Esophagus muscularis mucosa (tissue), 4 donors: ENCODE measurements around the gene RHEB. TPM values are rescaled to one million over a fixed set of nuclear protein-coding genes. Genes with fewer than 3 reads are reported as not detected.

ENCODE experiments used
- DNase-seq: peaks from one replicate; pipeline ENCODE4 v3.0.0-alpha.2; 2017; ENCODE audit errors: extremely low spot score
- H3K27ac ChIP-seq, 4 donors: fragments of 200-600 bp; sonication (generic); replicated peaks in 1 of 4; 1 replicate in 3 of 4; 2 replicates in 1 of 4; pipeline ENCODE4 v1.5.1; 2016 to 2019; ENCODE audit warnings: mild to moderate bottlenecking in 1 of 4
- H3K27me3 ChIP-seq, 4 donors: fragments of 200-600 bp; sonication (generic); one replicate each; pipeline versions ENCODE4 v1.5.1 to v1.6.0; 2016 to 2019
- H3K36me3 ChIP-seq, 4 donors: fragments of 200-600 bp; sonication (generic); one replicate each; pipeline ENCODE4 v1.5.1; 2016 to 2019
- H3K4me1 ChIP-seq, 4 donors: fragments of 200-600 bp; sonication (generic); one replicate each; pipeline ENCODE4 v1.5.1; 2016 to 2019
- H3K4me3 ChIP-seq, 4 donors: fragments of 200-600 bp; sonication (generic); 1 replicate in 2 of 4; 2 replicates in 2 of 4; pipeline ENCODE4 v1.5.1; 2016 to 2019; ENCODE audit warnings: mild to moderate bottlenecking in 4 of 4, moderate library complexity in 1 of 4
- H3K9me3 ChIP-seq, 4 donors: fragments of 200-600 bp; sonication (generic); 1 replicate in 3 of 4; 2 replicates in 1 of 4; pipeline ENCODE4 v1.5.1; 2016 to 2019
- CTCF ChIP-seq, 3 experiments: fragments of 200-600 bp in 2 of 3; fragments of 450-650 bp in 1 of 3; sonication (generic) in 2 of 3; IDR thresholded peaks; one replicate each; pipeline ENCODE4 v1.5.1; 2017 to 2019; ENCODE audit warnings: antibody characterized with exemption in 3 of 3, mild to moderate bottlenecking in 2 of 3, moderate library complexity in 1 of 3
- EP300 ChIP-seq: sonication (generic); formaldehyde crosslinking; IDR thresholded peaks from one replicate; pipeline ENCODE4 v1.6.1; 2017; ENCODE audit warnings: antibody characterized with exemption
- POLR2A ChIP-seq: fragments of 450-650 bp; IDR thresholded peaks from one replicate; pipeline ENCODE4 v1.6.1; 2017; ENCODE audit warnings: antibody characterized with exemption, moderate library complexity, mild to moderate bottlenecking, low read depth
- POLR2AphosphoS5 ChIP-seq, 2 donors: sonication (generic); formaldehyde crosslinking; IDR thresholded peaks; one replicate each; pipeline ENCODE4 v1.6.1; 2017; ENCODE audit warnings: antibody characterized with exemption in 2 of 2
- WGBS: methylation state at CpG from one replicate; pipeline ENCODE4 v1.1.5; 2018; 5-methylcytosine and 5-hydroxymethylcytosine counted together
- intact Hi-C: fragments of 100-400 bp; cut with DNase I; formaldehyde crosslinking; loops from one replicate; pipeline ENCODE4 v1.15.1; 2023
- total RNA-seq, 4 donors: library from RNA; depleted of rRNA; stranded (reverse); fragments of >200 nt; gene quantifications; one replicate each; pipeline versions ENCODE4 v1.1.0 to v1.2.1, GENCODE V29; 2016

The RHEB gene
- total RNA-seq, 4 donors from 2014 or later, result 98.5 to 187 (median 163) TPM

GRCh38 chr7:151481650-151482505 lies 37.8 kb downstream of the RHEB start:
- intact Hi-C loops, result no loop called here
- H3K27me3 ChIP-seq, result no peaks in the 10 kb centered on the region
- no peak overlapping the region for H3K4me3 ChIP-seq
- H3K27ac ChIP-seq, result peak overlapping the region in 2 of 4 donors; percentile 19 to 30
- no peak for DNase-seq
- peaks cover 18 to 71% (median 67%) of the 10 kb centered on the region in 4 donors for H3K4me1 ChIP-seq
- no peak for TF ChIP-seq POLR2A
- TF ChIP-seq EP300, result no peak
- TF ChIP-seq POLR2AphosphoS5 (IDR thresholded peaks at IDR 0.05), result peak in 1 of 2 donors; percentile 3
- TF ChIP-seq CTCF (IDR thresholded peaks at IDR 0.05), result no peak
- WGBS, result 90% methylated on average over 4 of the region's 4 CpGs
- peaks cover 12 to 50% (median 34%) of the 10 kb centered on the region in 4 donors for H3K36me3 ChIP-seq
- no peaks in the 10 kb centered on the region for H3K9me3 ChIP-seq

- H3K27me3 ChIP-seq, result no peaks in the 10 kb centered on the region
- 81% methylated on average over 7 of the region's 7 CpGs for WGBS
- H3K4me1 ChIP-seq, result peaks cover 11 to 50% (median 38%) of the 10 kb centered on the region in 4 donors
- H3K4me3 ChIP-seq, result no peak overlapping the region
- H3K27ac ChIP-seq, result peak overlapping the region in 2 of 4 donors; percentile 8 to 45
- DNase-seq, result no peak
- TF ChIP-seq POLR2AphosphoS5 (IDR thresholded peaks at IDR 0.05) (peak in 1 of 2 donors; percentile 8), EP300 (no peak)
- intact Hi-C loops, result no loop called here
- peaks cover 0 to 40% (median 14%) of the 10 kb centered on the region in 4 donors for H3K36me3 ChIP-seq
- H3K9me3 ChIP-seq, result no peaks in the 10 kb centered on the region
Observed at GRCh38 chr7:151477867-151478266, 41.8 kb downstream of the RHEB start.

GRCh38 chr7:151472644-151473380 lies 46.9 kb downstream of the RHEB start:
- Histone ChIP-seq H3K4me3 (no peak overlapping the region), H3K27ac (no peak overlapping the region), H3K4me1 (peaks cover 29 to 61% (median 45%) of the 10 kb centered on the region in 4 donors), H3K27me3 (no peaks in the 10 kb centered on the region), H3K36me3 (peaks cover 22 to 60% (median 36%) of the 10 kb centered on the region in 4 donors), H3K9me3 (no peaks in the 10 kb centered on the region)
- intact Hi-C loops, result no loop called here
- no peak for DNase-seq
- TF ChIP-seq POLR2AphosphoS5 (IDR thresholded peaks at IDR 0.05) (peak in 1 of 2 donors; percentile 2), CTCF (IDR thresholded peaks at IDR 0.05) (no peak), POLR2A (no peak), EP300 (no peak)
- WGBS, result 84% methylated on average over 17 of the region's 17 CpGs

- H3K27ac ChIP-seq, result no peak overlapping the region
- no peak overlapping the region for H3K4me3 ChIP-seq
- DNase-seq, result no peak
- peaks cover 29 to 44% (median 38%) of the 10 kb centered on the region in 4 donors for H3K4me1 ChIP-seq
- H3K36me3 ChIP-seq, result peaks cover 35 to 67% (median 51%) of the 10 kb centered on the region in 4 donors
- H3K27me3 ChIP-seq, result no peaks in the 10 kb centered on the region
- no peaks in the 10 kb centered on the region for H3K9me3 ChIP-seq
- TF ChIP-seq POLR2AphosphoS5 (IDR thresholded peaks at IDR 0.05) (no peak), EP300 (no peak), POLR2A (no peak), CTCF (IDR thresholded peaks at IDR 0.05) (no peak)
- 75% methylated on average over 2 of the region's 2 CpGs for WGBS
- intact Hi-C loops, result no loop called here
Observed at GRCh38 chr7:151470711-151471110, 49.0 kb downstream of the RHEB start.

GRCh38 chr7:151469281-151469680 lies 50.4 kb downstream of the RHEB start:
- H3K27me3 ChIP-seq, result no peaks in the 10 kb centered on the region
- H3K36me3 ChIP-seq, result peaks cover 42 to 81% (median 64%) of the 10 kb centered on the region in 4 donors
- H3K9me3 ChIP-seq, result no peaks in the 10 kb centered on the region
- intact Hi-C loops, result no loop called here
- 65% methylated on average over 5 of the region's 5 CpGs for WGBS
- H3K4me1 ChIP-seq, result peaks cover 29 to 44% (median 37%) of the 10 kb centered on the region in 4 donors
- no peak overlapping the region for H3K4me3 ChIP-seq
- no peak for DNase-seq
- TF ChIP-seq CTCF (IDR thresholded peaks at IDR 0.05) (no peak), POLR2AphosphoS5 (IDR thresholded peaks at IDR 0.05) (peak in 1 of 2 donors; percentile 10), POLR2A (no peak), EP300 (no peak)
- peak overlapping the region in 1 of 4 donors; percentile 3 for H3K27ac ChIP-seq
